8988T (cell line): ENCODE results near the gene CNKSR2.

ENCODE experiments used
- DNase-seq: peaks from one replicate; pipeline ENCODE4 v3.0.0; 2011

CNKSR2 gene

GRCh38 chrX:21620234-21620633 lies 246.0 kb downstream of the CNKSR2 start:
- no peak for DNase-seq

- no peak for DNase-seq
Measured at GRCh38 chrX:21623778-21624501, 249.7 kb downstream of the CNKSR2 start.

- no peak for DNase-seq
Measured at GRCh38 chrX:21632027-21632426, 257.8 kb downstream of the CNKSR2 start.

GRCh38 chrX:21638311-21638710 lies 264.1 kb downstream of the CNKSR2 start:
- no peak for DNase-seq

GRCh38 chrX:21639775-21640174 lies 265.6 kb downstream of the CNKSR2 start:
- no peak for DNase-seq

GRCh38 chrX:21645431-21645830 lies 271.2 kb downstream of the CNKSR2 start:
- no peak for DNase-seq

- no peak for DNase-seq
Measured at GRCh38 chrX:21645886-21646285, 271.7 kb downstream of the CNKSR2 start.

- no peak for DNase-seq
Measured at GRCh38 chrX:21655901-21656586, 281.8 kb downstream of the CNKSR2 start.

- no peak for DNase-seq
Measured at GRCh38 chrX:21656587-21657317, 282.5 kb downstream of the CNKSR2 start.

GRCh38 chrX:21657318-21658151 lies 283.3 kb downstream of the CNKSR2 start:
- no peak for DNase-seq

GRCh38 chrX:21658152-21658737 lies 284.0 kb downstream of the CNKSR2 start, which contains the start of gene KLHL34:
TSS of gene KLHL34 (minus strand) at chrX:21658330. CDS start at chrX:21657788, 542 bp downstream.
- no peak for DNase-seq

GRCh38 chrX:21658746-21659145 lies 284.5 kb downstream of the CNKSR2 start:
- DNase-seq: no peak

GRCh38 chrX:21659320-21659719 lies 285.1 kb downstream of the CNKSR2 start:
- DNase-seq: no peak

GRCh38 chrX:21660156-21660555 lies 285.9 kb downstream of the CNKSR2 start:
- no peak for DNase-seq

- no peak for DNase-seq
Measured at GRCh38 chrX:21661316-21661715, 287.1 kb downstream of the CNKSR2 start.

GRCh38 chrX:21662761-21663160 lies 288.5 kb downstream of the CNKSR2 start:
- DNase-seq: no peak

GRCh38 chrX:21666252-21666651 lies 292.0 kb downstream of the CNKSR2 start:
- DNase-seq: no peak

GRCh38 chrX:21666679-21667078 lies 292.5 kb downstream of the CNKSR2 start:
- no peak for DNase-seq

GRCh38 chrX:21674430-21675186 lies 300.4 kb downstream of the CNKSR2 start:
- DNase-seq: no peak

- no peak for DNase-seq
Measured at GRCh38 chrX:21675931-21676330, 301.7 kb downstream of the CNKSR2 start.

- DNase-seq: no peak
Measured at GRCh38 chrX:21678048-21678612, 303.9 kb downstream of the CNKSR2 start.
